ENCODE results near the gene SLC46A1.
"Not testable (repeated sequence)": the region's sequence is repeated elsewhere in the genome, so short reads cannot be mapped to it uniquely, and the experiment has no call there.

Gene SLC46A1

DNA sequence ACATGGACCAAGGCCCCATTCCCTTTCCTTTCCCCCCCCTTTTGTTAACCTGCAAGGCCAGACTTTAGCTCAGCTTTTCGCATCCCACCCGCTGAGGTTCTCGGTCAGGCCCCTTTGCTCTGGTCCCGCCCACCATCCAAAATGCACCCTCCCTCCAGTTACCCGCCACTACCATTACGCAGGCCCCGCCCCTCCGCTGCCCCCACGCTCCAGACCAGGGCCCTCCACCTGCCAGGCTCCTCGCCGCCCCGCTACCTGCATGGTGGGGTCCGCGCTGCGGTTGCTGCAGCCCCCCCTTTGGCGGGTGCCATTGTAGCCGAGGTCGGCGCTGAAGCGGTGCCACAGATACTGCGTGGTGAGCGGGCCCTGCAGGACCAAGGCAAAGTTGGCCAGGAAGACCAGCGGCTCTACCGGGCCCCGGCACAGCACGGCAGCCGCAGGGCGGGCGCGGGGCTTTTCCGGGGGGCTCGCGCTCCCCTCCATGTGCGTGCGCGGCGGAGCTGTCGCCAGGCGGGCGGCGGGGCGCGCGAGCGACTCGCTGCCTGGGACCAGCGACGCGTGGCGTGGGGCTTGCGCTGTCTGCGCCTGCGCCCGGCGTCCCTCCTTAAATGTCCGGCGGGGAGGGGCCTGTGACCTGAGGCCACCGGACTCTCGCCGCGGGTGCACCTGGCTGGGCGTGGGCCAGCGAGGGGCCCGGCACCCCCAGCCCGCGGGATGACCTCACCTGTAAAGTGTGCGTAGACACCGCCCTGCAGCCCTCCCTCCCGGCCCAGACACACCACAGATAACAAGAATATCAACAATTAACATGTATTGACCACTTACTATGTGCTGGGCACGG, at the start of gene SLC46A1:
Gene SLC46A1, minus strand, starts transcription at position 581 of the 841 bp plus-strand sequence. Its CDS starts 98 bp downstream, at position 483.
- DNase-seq: peak in 1 of 2 experiments; percentile 60

DNA sequence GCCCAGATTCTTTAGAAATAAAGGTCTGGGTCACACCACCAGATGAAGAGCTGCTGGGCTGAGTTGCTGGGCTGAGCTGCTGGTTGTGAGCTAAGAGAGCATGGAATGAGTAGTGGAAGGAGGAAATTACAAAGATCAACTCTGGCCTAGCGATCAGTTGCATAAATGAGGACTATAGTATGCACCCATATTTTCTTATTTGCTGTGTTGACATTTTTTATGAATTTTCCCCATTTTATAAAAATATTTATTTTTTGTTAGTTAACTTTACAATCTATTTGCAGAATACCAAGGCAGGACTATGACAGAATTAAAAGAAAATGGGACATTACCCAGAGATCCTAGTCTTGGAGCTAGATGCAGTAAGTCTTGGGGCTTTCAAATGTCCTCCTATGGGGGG, 43.8 kb upstream of the SLC46A1 start:
- no peak for DNase-seq

DNA sequence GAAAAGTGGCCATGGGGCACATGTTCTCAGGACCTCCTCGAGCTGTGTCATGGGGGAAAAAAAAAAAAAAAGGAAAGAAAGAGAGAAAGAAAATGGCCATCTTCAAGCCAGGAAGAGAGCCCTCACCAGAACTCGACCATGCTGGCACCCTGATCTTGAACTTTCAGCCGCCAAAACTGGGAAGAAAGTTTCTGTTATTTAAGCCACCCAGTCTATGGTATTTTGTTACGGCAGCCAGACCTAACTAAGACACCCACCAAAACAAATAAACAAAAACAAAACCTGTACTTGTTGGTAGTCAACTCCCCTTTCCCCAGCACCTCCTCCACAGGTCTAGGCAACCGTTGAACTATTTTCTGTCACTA, 41.4 kb upstream of the SLC46A1 start:
- no peak for DNase-seq

DNA sequence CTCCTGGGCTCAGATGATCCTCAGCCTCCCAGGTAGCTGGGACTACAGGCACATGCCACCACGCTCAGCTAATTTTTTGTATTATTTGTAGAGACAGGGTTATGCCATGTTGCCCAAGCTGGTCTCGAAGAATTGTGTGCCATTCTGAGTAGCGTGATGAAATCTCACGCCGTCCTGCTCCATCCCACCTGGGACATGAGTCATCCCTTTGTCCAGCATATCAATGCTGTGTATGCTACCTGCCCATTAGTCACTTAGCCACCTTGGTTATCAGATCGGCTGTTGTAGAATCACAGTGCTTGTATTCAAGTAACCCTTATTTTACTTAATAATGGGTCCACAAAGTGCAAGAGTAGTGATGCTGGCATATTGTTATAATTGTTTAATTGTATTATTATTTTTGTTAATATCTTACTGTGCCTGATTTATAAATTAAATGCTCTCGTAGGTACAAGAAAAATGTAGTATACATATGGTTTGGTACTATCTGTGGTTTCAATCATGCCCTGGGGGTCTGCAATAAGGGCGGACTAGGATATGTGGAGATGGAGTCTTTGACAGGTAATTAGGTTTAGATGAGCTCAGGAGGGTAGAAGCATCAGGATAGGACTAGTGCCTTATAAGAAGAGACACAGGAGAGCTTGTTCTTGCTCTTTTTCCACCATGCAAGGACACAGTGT, 40.8 kb upstream of the SLC46A1 start:
- DNase-seq: no peak

DNA sequence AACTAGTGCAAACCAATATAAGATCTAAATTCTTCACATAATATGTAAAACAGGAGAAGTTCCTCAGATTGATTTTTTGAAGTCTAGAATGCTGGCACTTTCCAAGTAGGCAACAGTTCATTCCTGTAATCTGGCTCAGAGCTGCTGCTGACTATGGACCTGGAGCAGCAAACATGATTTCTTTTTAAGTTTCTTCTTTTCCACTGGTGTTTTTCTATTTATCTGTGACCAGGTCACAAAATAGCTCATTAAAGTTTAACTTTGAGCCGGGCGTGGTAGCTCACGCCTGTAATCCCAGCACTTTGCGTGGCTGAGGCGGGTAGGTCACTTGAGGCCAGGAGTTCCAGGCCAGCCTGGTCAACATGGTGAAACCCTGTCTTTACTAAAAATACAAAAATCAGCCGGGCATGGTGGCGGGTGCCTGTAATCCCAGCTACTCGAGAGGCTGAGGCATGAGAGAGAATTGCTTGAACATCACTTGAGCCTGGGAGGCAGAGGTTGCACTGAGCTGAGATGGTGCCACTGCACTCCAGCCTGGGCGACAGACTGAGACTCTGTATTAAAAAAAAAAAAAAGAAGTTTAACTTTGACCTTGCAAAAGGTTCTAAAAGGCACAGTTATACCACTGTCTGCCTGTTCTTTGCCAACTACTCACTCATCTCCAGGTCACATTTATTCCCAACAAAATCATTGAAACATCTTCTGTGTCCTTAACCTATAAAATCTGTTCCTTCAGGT, 38.1 kb upstream of the SLC46A1 start:
- DNase-seq: no peak

DNA sequence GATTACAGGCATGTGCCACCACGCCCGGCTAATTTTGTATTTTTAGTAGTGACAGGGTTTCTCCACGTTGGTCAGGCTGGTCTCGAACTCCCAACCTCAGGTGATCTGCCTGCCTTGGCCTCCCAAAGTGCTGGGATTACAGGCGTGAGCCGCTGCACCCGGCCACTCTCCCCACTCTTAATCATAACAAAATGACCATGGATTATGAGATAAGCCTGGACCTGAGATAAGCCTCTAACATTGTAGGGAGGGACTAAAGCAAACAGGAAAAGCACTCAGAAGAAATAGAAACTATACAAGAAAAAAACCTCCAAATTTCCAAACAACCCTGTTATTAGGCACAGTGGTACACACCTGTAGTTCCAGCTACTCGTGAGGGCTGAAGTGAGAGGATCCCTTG, 28.3 kb upstream of the SLC46A1 start:
- DNase-seq: not testable (repeated sequence)

DNA sequence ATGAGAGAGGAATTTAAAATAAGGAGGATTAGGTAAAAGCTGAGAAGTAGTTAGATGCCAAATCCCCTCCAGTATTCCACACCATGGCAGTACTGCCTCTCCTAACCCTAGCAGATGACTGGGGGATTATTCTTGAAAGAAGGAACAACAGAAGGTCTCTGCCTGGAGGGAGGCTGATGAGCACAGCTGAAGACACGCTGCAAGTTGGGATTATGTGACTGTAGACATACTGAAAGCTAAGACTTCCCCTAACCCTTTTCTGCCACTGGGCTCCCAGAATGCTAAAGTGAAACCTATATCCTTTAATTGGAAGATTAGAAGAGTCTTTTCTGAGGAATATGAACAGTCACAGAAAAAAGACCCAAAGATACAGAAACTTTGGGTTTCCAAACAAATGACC, 27.7 kb upstream of the SLC46A1 start:
- DNase-seq: no peak

DNA sequence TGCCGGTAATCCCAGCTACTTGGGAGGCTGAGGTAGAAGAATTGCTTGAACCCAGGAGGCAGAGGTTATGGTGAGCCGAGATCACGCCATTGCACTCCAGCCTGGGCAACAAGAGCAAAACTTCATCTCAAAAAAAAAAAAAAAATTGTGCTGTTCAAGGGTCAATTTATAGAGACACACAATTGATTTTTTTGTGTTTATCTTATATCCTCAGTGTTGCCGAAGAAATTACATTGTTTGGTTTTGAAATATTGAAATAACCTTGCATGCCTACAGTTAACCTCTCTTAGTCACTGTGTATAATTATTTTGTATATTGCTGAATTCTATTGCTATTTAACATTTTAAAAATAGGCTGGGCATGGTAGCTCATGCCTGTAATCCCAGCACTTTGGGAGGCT, 22.0 kb upstream of the SLC46A1 start:
- DNase-seq: not testable (repeated sequence)

DNA sequence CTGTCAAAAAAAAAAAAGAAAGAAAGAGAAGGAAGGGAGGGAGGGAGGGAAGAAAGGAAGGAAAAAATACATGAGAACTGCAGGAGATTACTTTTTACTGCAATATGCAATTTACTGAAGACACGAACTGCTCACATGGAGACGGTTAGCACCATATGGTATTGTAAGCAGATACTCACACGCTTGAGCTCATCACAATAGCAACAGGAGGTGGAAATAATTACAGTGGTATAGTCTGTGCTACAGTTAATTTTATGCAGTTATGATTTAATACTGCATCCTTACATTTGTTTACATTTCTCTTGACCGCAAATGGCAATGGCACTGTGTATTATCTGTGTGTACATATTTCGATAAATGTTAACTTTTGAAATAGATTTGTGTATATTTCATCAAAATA, 21.4 kb upstream of the SLC46A1 start:
- no peak for DNase-seq

DNA sequence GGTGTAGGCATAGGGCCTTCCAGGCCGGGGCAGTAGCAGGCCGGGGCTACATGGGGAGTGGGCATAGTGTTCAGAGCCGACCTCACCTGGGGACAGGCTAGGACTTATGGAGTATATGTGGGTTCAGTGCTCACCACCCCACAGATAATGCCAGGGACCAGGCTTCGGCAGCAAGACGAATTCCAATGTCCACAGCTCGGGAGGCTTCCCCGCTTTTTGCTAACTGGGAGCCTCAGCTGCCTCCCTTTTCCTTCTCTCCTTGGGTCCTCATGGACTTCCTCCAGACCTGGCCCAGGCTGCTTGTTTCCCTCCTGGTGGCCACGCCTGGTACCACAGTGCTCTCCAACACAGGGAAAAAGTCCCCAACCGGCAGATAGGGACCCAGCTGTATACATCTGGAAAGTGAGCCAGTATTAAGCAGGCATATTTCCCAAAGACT, 20.1 kb upstream of the SLC46A1 start:
- DNase-seq: no peak

DNA sequence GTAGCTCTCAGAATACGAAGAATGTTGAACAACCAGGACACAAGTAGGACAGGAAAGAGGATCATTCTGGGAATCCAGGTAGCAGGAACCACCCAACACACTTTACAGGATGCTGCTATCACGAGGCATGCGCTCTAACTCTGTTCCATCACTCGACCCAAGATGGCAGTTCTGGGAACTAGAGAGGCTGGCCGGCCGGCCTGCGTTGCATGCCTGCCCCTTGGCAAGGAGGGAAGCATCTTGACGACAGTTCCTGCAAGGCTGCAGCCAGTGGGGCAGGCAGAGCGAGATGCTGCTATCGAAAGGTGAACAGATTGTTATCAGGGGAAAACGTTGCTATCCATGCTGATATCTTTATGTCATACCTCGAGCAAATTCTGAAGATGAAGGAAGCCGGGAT, 19.2 kb upstream of the SLC46A1 start:
- no peak for DNase-seq

DNA sequence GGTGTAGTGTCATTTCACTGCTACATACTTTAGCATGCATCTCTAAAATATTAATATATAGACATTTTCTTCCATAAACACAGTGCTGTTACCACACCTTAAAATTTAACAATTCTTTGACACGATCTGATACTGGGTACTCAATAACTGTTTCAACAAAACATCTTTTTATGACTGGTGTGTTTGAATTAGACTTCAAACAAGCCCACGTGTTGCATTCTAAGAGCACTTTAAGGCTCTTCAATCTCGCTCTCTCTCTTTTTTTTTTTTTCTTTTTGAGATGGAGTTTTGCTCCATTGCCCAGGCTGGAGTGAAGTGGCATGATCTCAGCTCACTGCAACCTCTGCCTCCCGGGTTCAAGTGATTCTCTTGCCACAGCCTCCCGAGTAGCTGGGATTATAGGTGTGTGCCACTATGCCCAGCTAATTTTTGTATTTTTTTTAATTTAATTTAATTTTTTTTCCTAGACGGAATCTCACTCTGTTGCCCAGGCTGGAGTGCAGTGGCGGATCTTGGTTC, 15.8 kb upstream of the SLC46A1 start:
- DNase-seq: no peak

DNA sequence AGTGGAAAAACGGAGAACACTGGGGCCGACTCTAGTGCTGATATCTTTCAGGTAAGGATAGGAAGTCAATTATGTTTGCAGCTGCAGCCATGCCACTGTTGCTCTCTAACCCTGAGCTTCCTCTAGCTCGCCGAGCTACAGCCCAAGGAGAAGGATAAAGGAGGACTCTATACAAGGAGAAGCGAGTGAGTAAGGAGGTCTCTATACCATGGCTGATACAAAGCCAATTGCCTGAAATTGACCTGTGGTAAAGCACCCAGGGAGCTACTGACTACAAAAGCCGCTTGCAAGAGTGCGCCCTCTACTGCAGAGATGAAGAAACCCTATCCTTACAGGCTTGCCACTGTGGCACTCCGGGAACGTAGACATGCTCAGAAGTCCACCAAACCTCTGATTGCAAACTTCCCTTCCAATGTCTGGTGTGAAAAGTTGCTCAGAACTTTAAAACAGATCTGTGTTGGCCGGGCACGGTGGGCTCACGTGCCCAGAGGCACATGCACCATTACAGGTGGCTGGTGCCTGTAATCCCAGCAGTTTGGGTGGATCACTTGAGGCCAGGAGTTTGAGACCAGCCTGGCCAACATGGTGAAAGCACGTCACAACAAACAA, 10.8 kb upstream of the SLC46A1 start:
- peak in 1 of 2 experiments; percentile 38 for DNase-seq

DNA sequence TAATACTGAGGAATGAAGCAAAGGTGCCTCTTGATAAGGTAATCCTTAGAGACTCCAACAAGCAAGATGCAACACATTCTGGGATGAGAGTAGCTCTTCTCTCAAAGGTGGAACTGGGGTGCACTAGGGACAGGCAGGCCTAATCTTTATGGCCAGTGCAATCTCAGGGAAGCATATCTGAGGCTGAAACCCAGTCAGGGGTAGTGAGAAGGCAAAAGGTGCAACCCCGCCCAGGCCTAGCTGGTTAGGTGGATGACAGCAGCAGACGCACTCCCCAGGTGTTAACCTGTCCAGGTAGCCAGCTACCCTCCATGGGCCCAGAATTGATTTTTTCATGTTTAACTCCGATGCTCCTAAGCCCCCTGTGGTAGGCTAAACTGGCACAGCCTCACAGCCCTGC, 9.9 kb upstream of the SLC46A1 start:
- DNase-seq: no peak

DNA sequence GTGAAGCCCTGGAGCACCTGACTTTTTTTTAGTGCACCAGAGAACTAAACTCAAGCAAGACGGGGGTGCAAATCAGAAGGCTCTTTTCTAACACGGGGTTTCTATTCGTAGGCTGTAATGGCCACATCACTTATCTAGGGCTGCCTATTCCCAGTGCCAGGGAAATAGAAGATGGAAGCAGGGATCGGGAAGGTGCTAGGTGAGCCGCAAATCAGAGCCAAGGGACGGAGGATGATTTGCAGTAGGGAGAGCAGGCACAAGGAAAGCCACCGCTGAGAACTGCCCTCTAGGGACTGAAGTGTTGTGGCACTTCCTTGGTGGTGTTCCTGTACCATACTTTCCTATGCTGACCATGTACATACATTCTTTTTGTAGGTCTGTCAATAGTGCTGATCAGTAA, 7.8 kb upstream of the SLC46A1 start:
- DNase-seq: no peak

DNA sequence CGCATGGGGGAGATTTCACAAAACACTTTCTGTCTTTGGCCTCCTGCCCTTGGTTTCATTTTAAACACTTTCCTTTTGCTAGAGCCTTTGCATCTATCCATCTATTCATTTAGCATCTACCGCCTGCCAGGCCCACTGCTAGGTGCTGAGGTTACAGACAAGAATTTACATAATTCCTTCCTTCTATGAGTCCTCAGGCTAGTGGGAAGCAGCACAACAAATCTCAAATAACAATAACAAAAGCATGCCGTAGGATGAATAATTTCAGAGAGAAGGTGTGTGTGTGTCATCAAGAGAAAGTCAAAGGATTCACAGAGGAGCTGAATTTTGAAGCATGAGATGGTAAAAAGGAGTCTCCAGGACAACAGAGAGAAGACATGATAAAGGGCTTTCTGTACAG, 6.1 kb upstream of the SLC46A1 start:
- DNase-seq: no peak

DNA sequence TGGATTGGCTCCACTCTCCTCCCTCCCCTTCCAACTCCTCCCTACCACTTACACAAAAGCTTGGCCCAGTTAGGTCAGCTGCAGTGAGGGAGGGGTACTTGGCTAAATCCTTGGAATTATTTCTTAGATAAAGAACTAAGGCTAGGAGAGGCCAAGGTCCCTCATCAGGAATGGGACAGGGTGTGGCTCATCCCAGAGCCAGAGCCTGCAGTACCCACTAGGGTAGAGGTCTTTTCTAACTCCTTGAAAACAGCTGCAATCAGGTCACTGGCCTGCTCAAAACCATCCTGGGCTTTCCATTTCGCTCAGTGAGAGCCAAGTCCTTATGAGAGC, 1.9 kb upstream of the SLC46A1 start:
- no peak for DNase-seq

DNA sequence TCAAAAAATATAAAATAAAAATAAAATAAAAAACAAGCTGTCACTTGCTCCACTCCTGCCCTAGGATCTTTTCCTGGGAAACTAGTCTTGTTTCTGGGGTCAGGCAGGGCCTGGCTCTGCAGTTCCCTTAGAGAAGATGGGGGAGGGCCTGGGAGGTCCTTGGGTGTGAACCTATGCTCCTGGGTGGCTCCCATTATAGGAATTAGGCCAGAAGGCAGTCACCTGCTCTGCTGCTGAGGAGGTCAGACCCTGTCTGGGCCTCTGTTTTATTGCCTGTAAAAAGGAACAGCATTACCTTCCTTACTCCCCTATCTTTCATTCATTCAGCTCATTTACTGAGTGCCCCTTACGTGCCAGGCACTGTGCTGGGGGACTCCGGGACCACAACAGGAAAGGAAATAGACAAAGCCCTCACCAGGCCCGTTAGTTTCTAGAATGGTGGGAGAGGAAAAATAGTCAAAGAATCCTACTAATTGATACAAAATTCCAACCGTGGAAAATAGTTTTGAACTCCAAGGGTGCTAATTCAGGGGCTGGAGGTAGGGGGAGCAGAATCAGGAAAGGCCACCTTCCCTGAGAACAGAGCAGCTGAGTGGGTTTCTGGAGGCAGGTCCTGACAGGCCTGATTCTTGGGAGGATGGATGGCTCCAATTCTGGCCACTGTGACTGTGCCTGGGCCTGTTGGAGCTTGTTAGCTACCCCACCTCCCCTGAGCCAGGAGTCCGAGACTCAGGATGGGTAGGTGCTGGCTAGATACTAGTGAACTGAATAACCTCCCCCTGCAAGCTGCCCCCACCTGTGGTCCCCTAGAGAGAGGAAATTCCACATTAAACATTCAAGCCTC, 1.3 kb upstream of the SLC46A1 start:
- no peak for DNase-seq

DNA sequence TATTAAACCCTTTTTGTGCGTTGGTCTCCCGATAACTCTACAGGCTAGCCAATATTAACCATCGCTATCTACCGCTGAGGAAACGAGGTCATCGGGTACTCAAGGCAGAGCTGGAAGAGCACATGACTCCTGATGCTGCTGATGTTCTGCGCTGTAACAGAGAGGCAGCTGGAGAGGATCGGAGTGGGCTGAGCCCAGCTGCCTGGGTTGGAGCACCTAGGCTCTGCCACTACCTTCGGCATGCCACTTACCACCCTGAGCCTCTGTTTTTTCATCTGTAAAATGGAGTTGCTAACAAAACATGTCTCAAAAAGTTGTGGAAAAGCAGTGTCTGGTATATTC, 432 bp upstream of the SLC46A1 start:
- DNase-seq: no peak

DNA sequence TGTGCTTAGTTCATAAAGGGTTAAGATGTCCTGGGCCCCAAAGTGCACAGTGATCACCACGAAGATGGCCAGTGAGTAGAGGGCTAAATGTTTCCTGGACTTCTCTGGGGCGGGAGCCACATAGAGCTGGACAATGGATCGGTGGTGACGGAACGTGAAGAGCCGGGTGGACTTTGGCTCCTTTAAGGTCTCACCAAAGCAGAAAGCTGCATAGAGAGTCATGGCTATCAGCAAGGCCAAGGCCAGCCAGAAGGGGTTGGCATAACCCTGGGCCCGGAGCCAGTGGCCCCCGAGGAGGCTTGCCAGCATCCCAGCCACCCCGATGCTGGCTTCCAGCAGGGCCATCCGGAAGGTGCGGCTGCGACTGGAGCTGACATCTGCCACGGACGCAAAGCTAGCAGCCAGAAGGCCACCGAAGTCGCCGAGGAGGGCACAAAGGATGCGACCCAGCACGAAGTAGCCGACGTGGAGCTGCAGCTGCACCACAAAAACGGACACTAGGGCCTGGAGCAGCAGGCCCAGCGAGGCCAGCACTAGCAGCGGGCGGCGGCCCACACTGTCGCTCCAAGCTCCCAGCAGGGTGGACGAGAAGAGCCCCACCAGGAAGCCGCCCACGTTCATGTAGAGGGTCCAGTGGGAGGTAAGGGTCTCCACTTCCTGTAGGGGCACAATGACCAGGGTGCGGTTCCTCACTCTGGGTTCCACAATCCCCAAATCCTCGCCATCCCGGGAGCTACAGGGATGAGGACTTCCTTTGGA, 1.0 kb downstream of the SLC46A1 start:
- DNase-seq: no peak

DNA sequence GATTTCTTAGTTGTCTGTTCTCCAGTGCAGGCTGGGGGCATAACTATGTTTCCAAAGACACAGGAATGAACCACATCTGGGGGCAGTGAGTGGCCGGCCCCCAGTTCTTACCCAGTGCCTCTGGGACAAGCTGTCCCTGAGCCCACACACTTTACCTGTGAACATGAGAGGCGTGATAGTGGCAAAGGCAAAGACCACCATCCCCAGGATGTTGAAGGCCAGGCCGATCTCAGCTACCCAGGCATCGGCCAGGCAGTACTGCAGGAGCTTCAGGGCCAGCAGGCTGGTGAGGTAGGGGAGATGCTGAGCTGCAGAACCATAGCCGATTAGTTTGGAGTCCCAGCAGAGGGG, 1.6 kb downstream of the SLC46A1 start:
- DNase-seq: no peak

DNA sequence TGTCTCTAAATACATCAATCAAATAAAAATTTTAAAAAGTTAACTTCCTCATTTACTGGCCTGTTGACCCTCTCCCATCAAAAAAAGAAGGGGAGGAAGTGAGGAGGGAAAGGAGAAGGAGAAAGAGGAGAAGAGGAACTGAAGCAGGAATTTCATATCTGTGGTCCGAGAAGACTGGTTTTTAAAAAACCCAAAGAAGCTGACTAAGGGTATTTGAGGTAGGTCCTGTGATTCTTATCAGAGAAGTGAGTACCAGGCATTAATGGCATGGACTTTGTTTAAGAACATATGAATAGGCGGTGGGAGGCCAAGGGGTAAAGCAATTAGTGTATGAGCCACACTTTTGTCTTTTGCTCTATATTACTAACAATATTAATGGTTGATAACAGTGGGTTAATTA, 2.0 kb downstream of the SLC46A1 start:
- DNase-seq: no peak
